T-helper 1 cell treated with Interleukin-12 subunit alpha and Interleukin-12 subunit beta and Interleukin-4 antibody, amounts not matched to agents 30 μg/mL and 1 μg/mL, for 36 hours (primary cell): ENCODE results near the gene SCEL.
"Not testable (repeated sequence)": the region's sequence is repeated elsewhere in the genome, so short reads cannot be mapped to it uniquely, and the experiment has no call there.

Experiments
- H3K27ac Mint-ChIP-seq: one replicate; pipeline ENCODE4 v1.8.0; 2021; ENCODE audit warnings: mild to moderate bottlenecking, mixed read lengths
- H3K27me3 Mint-ChIP-seq: one replicate; pipeline ENCODE4 v1.8.0; 2021; ENCODE audit warnings: low read depth, mixed read lengths
- H3K36me3 Mint-ChIP-seq: one replicate; pipeline ENCODE4 v1.8.0; 2021; ENCODE audit warnings: low read depth, mixed read lengths
- H3K4me1 Mint-ChIP-seq: one replicate; pipeline ENCODE4 v1.8.0; 2021; ENCODE audit warnings: low read depth, mixed read lengths
- H3K4me3 Mint-ChIP-seq: one replicate; pipeline ENCODE4 v1.8.0; 2021; ENCODE audit warnings: mild to moderate bottlenecking, moderate library complexity, mixed read lengths
- H3K9me3 Mint-ChIP-seq: one replicate; pipeline ENCODE4 v1.8.0; 2021; ENCODE audit warnings: mixed read lengths

The SCEL gene

DNA sequence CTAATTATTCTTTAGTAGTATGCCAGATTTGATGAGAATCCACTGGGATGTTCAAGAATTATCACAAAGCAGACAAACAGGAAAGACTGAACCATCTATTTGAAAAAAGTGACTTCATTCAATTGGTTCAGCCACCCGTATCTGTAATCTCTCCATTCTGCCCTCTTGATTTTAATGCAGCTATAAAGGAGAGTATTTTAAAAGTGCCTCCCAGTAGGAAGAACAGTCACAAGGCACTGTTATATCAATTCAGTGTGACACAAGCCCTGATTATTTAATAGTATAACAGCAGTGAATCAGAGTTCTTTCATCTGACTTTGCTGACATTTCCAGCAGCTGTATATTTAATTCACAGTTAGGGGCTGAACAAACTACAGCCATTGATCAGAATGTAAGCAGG lies 84.6 kb downstream of the SCEL start:
- Mint-ChIP-seq H3K9me3 (no peaks in the 10 kb centered on the region), H3K36me3 (no peaks in the 10 kb centered on the region), H3K27ac (no peak overlapping the region), H3K4me1 (no peaks in the 10 kb centered on the region), H3K27me3 (peaks cover 11% of the 10 kb centered on the region), H3K4me3 (no peak overlapping the region)

DNA sequence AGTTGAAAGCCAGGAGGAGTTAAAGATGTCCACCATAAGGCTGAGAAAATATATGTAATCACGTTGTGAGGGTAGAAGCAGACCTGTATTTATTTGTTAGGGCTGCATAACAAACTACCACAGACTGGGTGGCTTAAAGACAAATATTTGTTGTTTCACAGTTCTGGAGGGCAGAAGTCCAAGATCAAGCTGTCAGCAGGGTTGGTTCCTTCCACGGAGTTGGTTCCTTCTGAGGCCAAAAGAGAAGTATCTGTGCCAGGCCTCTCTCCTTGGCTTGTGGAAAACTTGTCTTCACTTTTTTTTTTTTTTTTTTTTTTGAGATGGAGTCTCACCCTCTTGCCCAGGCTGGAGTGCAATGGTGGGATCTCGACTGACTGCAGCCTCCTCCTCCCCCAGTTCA lies 88.3 kb downstream of the SCEL start:
- Mint-ChIP-seq H3K36me3 (no peaks in the 10 kb centered on the region), H3K27me3 (peaks cover 10% of the 10 kb centered on the region), H3K4me3 (no peak overlapping the region), H3K4me1 (no peaks in the 10 kb centered on the region), H3K27ac (no peak overlapping the region), H3K9me3 (no peaks in the 10 kb centered on the region)

DNA sequence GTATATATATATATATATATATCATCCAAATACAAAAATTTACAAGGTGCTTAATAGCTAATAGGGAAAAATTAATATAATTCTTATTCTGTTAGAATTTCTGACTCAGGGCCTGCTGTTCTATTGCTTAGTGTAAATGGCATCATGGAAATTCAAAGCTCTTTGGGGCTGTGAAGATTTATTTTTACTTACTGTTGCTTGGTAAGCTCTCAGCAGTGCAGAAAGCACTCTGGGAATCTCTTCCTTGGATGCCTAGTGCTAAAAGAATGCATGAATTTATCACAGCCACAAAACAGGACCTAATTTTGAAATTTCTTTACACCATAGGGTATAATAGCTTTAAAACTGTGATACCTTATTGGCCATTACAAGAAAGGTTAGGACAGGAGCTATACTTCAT lies 92.7 kb downstream of the SCEL start:
- H3K36me3 Mint-ChIP-seq, result no peaks in the 10 kb centered on the region
- no peaks in the 10 kb centered on the region for H3K9me3 Mint-ChIP-seq
- no peak overlapping the region for H3K4me3 Mint-ChIP-seq
- H3K4me1 Mint-ChIP-seq, result no peaks in the 10 kb centered on the region
- no peak overlapping the region for H3K27ac Mint-ChIP-seq
- peaks cover 6% of the 10 kb centered on the region for H3K27me3 Mint-ChIP-seq

DNA sequence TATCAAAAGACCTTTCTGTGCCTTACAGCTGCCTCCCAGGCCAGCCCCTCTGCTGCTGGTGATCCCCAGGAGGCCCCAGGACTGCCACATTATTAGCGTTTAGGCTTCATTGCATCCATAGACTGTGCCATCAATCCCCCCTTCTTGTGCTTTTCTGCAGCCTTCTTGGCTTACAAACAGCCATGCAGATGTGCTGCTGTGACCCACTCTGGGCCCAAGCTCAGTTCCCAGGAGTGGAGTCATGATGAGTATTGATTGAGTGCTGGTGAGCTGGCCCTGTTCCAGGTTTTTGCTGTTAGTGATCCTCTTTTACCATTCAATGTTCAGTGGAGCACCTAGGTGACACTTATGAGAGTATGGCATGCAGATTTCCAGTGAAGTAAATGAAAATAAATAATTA lies 102.1 kb downstream of the SCEL start:
- Mint-ChIP-seq H3K4me1 (no peaks in the 10 kb centered on the region), H3K4me3 (no peak overlapping the region), H3K27ac (no peak overlapping the region), H3K27me3 (peaks cover 3% of the 10 kb centered on the region), H3K9me3 (no peaks in the 10 kb centered on the region), H3K36me3 (no peaks in the 10 kb centered on the region)

DNA sequence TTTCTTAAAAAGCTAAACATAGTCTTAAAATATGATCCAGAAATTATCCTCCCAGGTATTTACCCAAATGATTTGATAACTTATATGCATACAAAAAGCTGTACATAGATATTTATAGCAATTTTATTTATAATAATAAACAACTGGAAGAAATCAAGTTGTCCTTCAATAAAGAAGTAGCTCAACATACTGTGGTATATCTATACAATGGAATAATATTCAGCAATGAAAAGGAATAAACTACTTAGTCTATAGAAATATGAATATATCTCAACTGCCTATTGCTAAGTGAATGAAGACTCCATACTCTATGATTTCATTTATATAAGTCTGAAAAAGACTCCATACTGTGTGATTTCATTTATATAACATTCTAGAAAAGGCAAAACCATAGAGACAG lies 114.9 kb downstream of the SCEL start:
- Mint-ChIP-seq H3K36me3 (no peaks in the 10 kb centered on the region), H3K27ac (no peak overlapping the region), H3K27me3 (no peaks in the 10 kb centered on the region), H3K4me3 (no peak overlapping the region), H3K4me1 (no peaks in the 10 kb centered on the region), H3K9me3 (peaks cover 4% of the 10 kb centered on the region)

DNA sequence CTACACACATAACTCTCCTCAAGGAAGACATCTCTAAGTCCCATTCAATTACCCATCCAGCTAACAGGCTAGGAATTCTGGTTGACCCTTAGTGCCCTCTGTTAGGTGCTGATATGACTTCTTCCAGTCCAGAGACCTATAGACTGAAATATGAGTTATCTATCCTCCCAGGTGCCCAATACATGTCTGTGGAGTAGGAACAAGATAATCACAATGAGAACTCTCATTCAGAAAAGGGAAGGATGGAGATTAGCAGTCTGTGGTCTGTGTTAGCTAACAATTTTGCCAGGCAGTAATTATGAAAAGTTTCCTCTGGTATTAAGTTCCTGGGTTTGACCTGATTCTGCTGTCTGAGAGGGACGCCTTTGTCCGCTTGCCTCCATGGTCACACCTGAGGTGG lies 117.8 kb downstream of the SCEL start:
- H3K4me1 Mint-ChIP-seq, result no peaks in the 10 kb centered on the region
- H3K36me3 Mint-ChIP-seq, result no peaks in the 10 kb centered on the region
- peaks cover 4% of the 10 kb centered on the region for H3K9me3 Mint-ChIP-seq
- peaks cover 7% of the 10 kb centered on the region for H3K27me3 Mint-ChIP-seq
- no peak overlapping the region for H3K4me3 Mint-ChIP-seq
- no peak overlapping the region for H3K27ac Mint-ChIP-seq

DNA sequence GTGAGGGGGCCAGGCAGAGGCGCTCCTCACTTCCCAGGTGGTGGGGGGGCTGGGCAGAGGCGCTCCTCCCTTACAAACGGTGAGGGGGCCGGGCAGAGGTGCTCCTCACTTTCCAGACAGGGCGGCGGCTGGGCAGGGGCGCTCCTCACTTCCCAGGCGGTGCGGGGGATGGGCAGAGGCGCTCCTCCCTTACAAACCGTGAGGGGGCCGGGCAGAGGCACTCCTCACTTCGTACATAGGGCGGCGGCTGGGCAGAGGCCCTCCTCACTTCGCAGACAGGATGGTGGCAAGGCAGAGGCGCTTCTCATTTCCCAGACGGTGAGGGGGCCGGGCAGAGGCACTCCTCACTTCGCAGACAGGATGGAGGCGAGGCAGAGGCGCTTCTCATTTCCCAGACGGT lies 124.5 kb downstream of the SCEL start:
- H3K36me3 Mint-ChIP-seq, H3K27ac Mint-ChIP-seq, H3K9me3 Mint-ChIP-seq, H3K4me1 Mint-ChIP-seq, H3K4me3 Mint-ChIP-seq: not testable (repeated sequence)
- H3K27me3 Mint-ChIP-seq, result peaks cover 10% of the 10 kb centered on the region

DNA sequence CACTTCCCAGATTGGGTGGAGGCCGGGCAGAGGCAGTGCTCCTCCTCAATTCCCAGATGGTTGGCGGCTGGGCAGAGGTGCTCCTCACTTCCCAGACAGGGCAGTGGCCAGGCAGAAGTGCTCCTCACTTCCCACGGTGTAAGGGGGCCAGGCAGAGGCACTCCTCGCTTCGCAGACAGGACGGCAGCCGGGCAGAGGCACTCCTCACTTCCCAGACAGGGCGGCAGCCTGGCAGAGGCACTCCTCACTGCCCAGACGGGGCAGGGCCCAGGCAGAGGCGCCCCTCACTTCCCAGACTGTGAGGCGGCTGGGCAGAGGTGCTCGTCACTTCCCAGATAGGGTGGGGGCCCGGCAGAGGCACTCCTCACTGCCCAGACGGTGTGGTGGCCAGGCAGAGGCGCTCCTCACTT lies 125.3 kb downstream of the SCEL start:
- H3K4me3 Mint-ChIP-seq, result no peak overlapping the region
- H3K27me3 Mint-ChIP-seq, result peaks cover 15% of the 10 kb centered on the region
- no peak overlapping the region for H3K27ac Mint-ChIP-seq
- H3K36me3 Mint-ChIP-seq, result no peaks in the 10 kb centered on the region
- H3K4me1 Mint-ChIP-seq, result no peaks in the 10 kb centered on the region
- no peaks in the 10 kb centered on the region for H3K9me3 Mint-ChIP-seq

DNA sequence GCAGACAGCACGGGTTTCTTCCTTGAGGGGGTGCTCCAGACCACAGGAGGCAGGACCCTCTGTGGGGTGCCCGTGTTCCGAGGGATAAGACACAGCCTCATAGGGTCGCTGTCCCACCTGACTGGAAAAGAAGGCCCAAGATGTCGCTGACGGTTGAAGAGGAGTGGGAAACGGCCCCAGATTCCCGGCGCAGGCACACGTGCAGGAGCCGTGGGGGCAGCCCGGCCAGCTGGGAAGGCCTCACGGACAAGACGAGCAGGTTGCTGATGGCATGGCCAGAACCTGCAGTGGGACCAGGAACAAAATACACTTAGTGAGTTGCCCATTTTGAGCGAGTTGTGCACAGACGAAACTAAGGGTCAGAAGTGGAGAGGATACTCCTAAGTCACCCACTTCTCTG lies 126.8 kb downstream of the SCEL start:
- not testable (repeated sequence) for H3K36me3 Mint-ChIP-seq, H3K4me1 Mint-ChIP-seq, H3K27ac Mint-ChIP-seq, H3K9me3 Mint-ChIP-seq, H3K4me3 Mint-ChIP-seq
- peaks cover 16% of the 10 kb centered on the region for H3K27me3 Mint-ChIP-seq

DNA sequence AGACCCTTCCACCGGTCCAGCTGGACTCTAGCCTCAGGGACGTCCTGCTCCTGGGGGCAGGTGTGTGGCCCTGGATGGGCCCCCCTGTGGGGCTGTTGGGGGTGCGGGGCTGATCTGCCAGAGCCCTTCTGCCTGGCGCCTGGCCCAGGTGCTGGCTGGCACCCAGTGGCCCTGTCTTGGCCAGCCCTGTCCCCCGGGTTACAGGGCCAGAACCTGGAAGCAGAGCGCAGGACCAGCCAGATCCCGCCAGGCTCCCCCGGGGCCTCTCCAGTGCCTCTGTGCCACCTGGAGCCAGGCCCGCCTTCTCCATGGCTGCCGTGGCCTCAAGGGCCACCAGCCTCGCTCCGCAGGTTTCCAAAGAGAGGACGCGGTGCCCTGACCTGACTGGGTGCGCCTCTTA lies 127.3 kb downstream of the SCEL start:
- not testable (repeated sequence) for H3K36me3 Mint-ChIP-seq, H3K4me1 Mint-ChIP-seq, H3K27ac Mint-ChIP-seq, H3K4me3 Mint-ChIP-seq, H3K9me3 Mint-ChIP-seq
- peaks cover 16% of the 10 kb centered on the region for H3K27me3 Mint-ChIP-seq

DNA sequence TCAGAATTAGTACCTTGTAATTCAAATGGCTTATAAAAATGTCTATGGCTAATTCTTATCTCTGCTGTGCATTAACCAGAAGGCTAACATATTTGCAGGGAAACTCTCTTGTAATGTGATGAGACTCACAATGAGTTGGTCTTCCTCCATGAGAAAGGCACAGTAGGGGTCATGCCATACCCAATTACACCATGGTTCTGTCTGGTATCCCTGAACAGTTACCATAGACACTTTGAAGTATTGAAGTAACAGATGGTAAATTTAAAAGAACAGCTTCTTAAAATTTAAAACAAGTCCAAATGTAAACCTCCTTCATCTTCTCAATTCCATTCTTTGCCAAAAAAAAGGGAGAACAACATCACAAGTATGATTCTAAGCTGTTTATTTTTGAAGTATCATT lies 139.3 kb downstream of the SCEL start:
- no peak overlapping the region for H3K27ac Mint-ChIP-seq
- no peak overlapping the region for H3K4me3 Mint-ChIP-seq
- no peaks in the 10 kb centered on the region for H3K36me3 Mint-ChIP-seq
- peaks cover 11% of the 10 kb centered on the region for H3K9me3 Mint-ChIP-seq
- peaks cover 6% of the 10 kb centered on the region for H3K4me1 Mint-ChIP-seq
- H3K27me3 Mint-ChIP-seq, result peaks cover 53% of the 10 kb centered on the region

DNA sequence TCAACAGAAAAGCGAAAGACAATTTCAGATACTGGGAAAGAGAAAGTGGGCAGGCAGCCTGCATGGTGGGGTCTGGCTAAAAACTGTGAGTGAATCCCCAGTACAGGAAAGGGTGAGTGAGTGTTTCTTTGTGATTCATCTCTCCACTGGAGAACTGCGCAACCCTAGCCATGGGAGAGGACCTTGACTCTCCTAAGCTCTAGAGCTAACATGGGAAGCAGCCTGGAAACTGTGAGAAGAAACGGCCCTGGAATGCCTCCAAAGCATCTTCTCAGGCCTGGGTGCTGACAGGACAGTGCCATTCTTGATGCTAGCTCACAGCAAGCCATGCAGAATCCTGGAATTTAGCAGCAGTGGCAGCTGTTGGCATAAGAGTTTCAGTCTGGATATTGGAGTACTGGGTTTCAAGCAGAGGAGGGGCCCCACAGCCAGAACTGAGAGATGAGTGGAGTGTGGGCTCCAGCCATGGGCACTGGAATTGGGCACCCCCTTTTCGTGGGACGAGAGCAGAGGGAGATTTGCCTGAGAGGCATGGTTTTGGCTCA lies 143.3 kb downstream of the SCEL start:
- Mint-ChIP-seq H3K36me3 (no peaks in the 10 kb centered on the region), H3K27me3 (peaks cover 46% of the 10 kb centered on the region), H3K9me3 (peaks cover 3% of the 10 kb centered on the region), H3K4me1 (no peaks in the 10 kb centered on the region), H3K27ac (no peak overlapping the region), H3K4me3 (no peak overlapping the region)

DNA sequence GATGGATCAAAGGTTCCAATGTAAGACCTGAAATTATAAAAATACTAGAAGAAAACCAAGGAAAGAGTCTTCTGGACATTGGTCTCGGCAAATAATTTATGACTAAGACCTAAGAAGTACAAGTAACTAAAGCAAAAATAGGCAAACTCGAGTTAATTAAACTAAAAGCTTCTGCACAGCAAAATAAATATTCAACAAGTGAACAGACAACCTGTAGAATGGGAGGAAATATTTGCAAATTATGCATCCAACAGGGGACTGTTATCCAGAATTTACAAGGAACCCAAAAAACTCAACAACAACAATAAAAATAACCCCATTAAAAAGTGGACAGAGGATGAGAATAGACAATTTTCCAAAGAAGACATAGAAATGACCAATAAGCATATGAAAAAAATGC lies 152.3 kb downstream of the SCEL start:
- H3K36me3 Mint-ChIP-seq, result no peaks in the 10 kb centered on the region
- H3K27ac Mint-ChIP-seq, result no peak overlapping the region
- H3K4me1 Mint-ChIP-seq, result no peaks in the 10 kb centered on the region
- H3K4me3 Mint-ChIP-seq, result no peak overlapping the region
- peaks cover 35% of the 10 kb centered on the region for H3K27me3 Mint-ChIP-seq
- peaks cover 9% of the 10 kb centered on the region for H3K9me3 Mint-ChIP-seq

DNA sequence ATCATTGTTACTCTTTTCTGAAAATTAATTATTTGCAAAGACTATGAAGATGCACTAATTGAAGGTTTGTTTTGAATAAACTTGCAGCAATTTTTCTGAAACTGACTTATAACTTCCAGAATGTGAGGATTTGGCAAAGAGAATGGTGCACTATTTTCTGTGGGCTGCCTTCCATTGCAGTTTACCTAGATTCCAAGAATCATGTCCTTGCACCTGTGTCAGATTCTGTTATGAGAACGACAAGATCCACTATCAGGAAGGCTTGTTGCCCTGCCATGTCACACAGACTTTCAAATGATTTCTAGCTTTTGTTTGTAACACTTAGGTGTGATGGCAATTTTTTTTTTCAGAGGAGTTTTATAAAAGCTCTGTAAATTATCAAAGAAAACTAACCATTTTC lies 156.4 kb downstream of the SCEL start:
- Mint-ChIP-seq H3K4me1 (peaks cover 10% of the 10 kb centered on the region), H3K4me3 (no peak overlapping the region), H3K9me3 (peaks cover 4% of the 10 kb centered on the region), H3K36me3 (no peaks in the 10 kb centered on the region), H3K27me3 (peaks cover 54% of the 10 kb centered on the region), H3K27ac (no peak overlapping the region)

DNA sequence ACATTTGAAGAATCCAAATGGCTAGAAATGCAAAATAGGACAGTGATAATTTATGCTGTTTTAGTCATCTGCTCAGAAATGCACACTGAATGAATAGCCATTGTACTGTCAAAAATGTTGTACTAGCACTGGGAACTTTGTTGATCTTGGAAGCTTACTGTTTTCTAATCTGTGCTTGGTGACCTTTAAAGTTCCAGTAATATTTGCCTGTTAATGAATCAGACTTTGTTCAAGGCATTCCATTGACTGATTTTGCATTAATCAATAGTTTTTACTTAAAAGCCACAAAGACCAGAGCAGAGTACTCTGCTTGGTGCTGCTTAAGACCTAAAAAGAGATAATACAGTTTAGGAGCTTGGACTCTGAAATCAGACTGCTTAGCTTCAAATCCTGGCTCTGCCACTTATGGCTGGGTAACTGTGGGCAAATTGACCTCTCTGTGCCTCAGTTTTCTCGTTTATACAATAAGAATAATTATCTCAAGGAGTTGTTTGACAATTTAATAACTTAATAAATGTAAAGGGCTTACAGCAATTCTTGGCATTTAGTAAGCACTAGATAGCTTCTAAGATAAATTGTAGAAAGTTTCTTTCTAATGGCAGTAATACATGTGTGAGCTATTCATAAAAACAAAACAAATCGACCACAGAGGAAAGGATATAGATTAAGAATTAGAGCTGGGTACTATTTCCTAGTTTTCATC lies 157.4 kb downstream of the SCEL start:
- H3K4me3 Mint-ChIP-seq, result no peak overlapping the region
- peaks cover 50% of the 10 kb centered on the region for H3K27me3 Mint-ChIP-seq
- H3K9me3 Mint-ChIP-seq, result no peaks in the 10 kb centered on the region
- no peak overlapping the region for H3K27ac Mint-ChIP-seq
- H3K36me3 Mint-ChIP-seq, result no peaks in the 10 kb centered on the region
- peaks cover 14% of the 10 kb centered on the region for H3K4me1 Mint-ChIP-seq

DNA sequence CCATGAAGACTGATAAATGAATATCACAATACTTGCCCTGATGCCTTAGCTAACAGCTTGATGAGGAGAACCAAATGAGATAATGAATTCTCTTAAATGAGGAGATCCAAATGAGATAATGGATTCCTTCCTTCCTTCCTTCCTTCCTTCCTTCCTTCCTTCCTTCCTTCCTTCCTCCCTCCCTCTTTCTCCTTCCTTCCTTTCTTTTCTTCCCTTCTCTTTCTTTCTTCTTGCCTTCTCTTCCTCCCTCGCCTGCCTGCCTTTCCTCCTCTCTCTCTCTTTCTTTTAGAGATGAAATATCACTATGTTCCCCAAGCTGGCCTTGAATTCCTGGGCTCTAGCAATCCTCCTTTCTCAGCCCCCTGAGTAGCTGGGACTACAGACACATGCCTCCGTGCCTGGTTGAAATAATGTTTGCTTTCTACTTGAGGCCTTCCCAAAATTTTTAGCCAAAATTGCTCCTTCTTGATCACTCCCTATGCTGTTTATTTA lies 158.0 kb downstream of the SCEL start:
- Mint-ChIP-seq H3K27me3 (peaks cover 46% of the 10 kb centered on the region), H3K9me3 (no peaks in the 10 kb centered on the region), H3K27ac (no peak overlapping the region)

More for the DNA sequence above, 158.0 kb downstream of the SCEL start:
- Mint-ChIP-seq H3K4me1 (peaks cover 14% of the 10 kb centered on the region), H3K36me3 (no peaks in the 10 kb centered on the region), H3K4me3 (no peak overlapping the region)
